HCT116 (cell line): Measurements from ENCODE around the gene HLA-DMA. TPM values are rescaled to one million over a fixed set of nuclear protein-coding genes. Genes with fewer than 3 reads are reported as not detected.

Experiments used
- ATAC-seq: fragments of 200-7000 bp; cut with Tn5 transposase; 2 replicates; pipeline ENCODE4 v1.9.1; 2020; ENCODE audit warnings: mild to moderate bottlenecking, moderate library complexity
- BruUV-seq: library from RNA; stranded (reverse); fragments of 400-500 nt; replicated peaks from 2 replicates; lab custom pipeline; 2021; lab: Mats Ljungman, UMichigan
- CTCF ChIA-PET: fragments of 300-600 bp; sonication (Branson Sonifier 250); formaldehyde crosslinking; loops from one replicate; lab custom pipeline; 2021; ENCODE audit warnings: antibody characterized with exemption; lab: Charles Lee
- POLR2A ChIA-PET: fragments of 300-600, 350-600 bp; sonication (Branson Sonifier 250); formaldehyde crosslinking; loops from one replicate; lab custom pipeline; 2021; ENCODE audit warnings: antibody characterized with exemption; lab: Charles Lee
- RAD21 ChIA-PET, 2 experiments: fragments of 300-600 bp; sonication (Branson Sonifier 250); formaldehyde crosslinking; loops; one replicate each; lab custom pipeline; 2023; ENCODE audit warnings: low total read pairs in 2 of 2; ENCODE audit not compliant: uncharacterized antibody in 2 of 2, unreplicated experiment in 2 of 2, low non-redundant PET in 1 of 2; lab: Charles Lee
- DNase-seq: peaks from one replicate; pipeline ENCODE4 v3.0.0-alpha.2; 2010; ENCODE audit warnings: low read depth, low spot score
- H2AFZ ChIP-seq: fragments of 200-600 bp; shearing (Covaris generic), sonication (generic); 2 replicates; pipeline ENCODE4 v1.6.1; 2017; ENCODE audit warnings: low read depth, mixed run types, mixed read lengths, antibody characterized with exemption, low read length; ENCODE audit not compliant: poor library complexity, severe bottlenecking
- H3K27ac ChIP-seq: 2 replicates; pipeline ENCODE4 v1.5.1; 2012; ENCODE audit warnings: low read depth, low read length
- H3K27me3 ChIP-seq: fragments of 200-600 bp; sonication (generic); 2 replicates; pipeline ENCODE4 v1.6.1; 2016; ENCODE audit warnings: mixed run types, low read length, mixed read lengths; ENCODE audit not compliant: insufficient read depth
- H3K36me3 ChIP-seq, 2 experiments: fragments of 200-500 bp in 1 of 2; fragments of 200-600 bp in 1 of 2; sonication (Bioruptor generic) in 1 of 2; sonication (generic) in 1 of 2; 2 replicates each; pipeline versions ENCODE4 v1.5.1 to v1.6.1; 2014 to 2016; ENCODE audit warnings: low read length in 2 of 2, inconsistent platforms in 1 of 2, mixed read lengths in 1 of 2, mixed run types in 1 of 2; ENCODE audit not compliant: insufficient read depth in 2 of 2, control insufficient read depth in 1 of 2
- H3K4me1 ChIP-seq, 2 experiments: fragments of 200-600 bp in 1 of 2; sonication (generic) in 1 of 2; 2 replicates each; pipeline versions ENCODE4 v1.5.1 to v1.6.1; 2012 to 2017; ENCODE audit warnings: low read length in 2 of 2, inconsistent platforms in 1 of 2, mild to moderate bottlenecking in 1 of 2, mixed read lengths in 1 of 2, mixed run types in 1 of 2, moderate library complexity in 1 of 2; ENCODE audit not compliant: insufficient read depth in 2 of 2, control insufficient read depth in 1 of 2
- H3K4me2 ChIP-seq: fragments of 200-600 bp; sonication (generic); 2 replicates; pipeline ENCODE4 v1.6.1; 2017; ENCODE audit warnings: mixed run types, low read length, mixed read lengths
- H3K4me3 ChIP-seq, 2 experiments: fragments of 200-600 bp in 1 of 2; sonication (generic) in 1 of 2; replicated peaks in 1 of 2; 2 replicates each; pipeline ENCODE4 v1.5.1; 2011 to 2016; ENCODE audit warnings: low read length in 2 of 2, control low read depth in 1 of 2, low read depth in 1 of 2, mild to moderate bottlenecking in 1 of 2, mixed read lengths in 1 of 2, mixed run types in 1 of 2
- H3K79me2 ChIP-seq: fragments of 200-600 bp; sonication (generic); 2 replicates; pipeline ENCODE4 v1.6.1; 2017; ENCODE audit warnings: mild to moderate bottlenecking, mixed run types, low read length, moderate library complexity, mixed read lengths; ENCODE audit not compliant: insufficient read depth
- H3K9ac ChIP-seq: fragments of 200-600 bp; sonication (generic); 2 replicates; pipeline ENCODE4 v1.6.1; 2016; ENCODE audit warnings: low read length, mixed read lengths
- H3K9me2 ChIP-seq: fragments of 200-600 bp; sonication (generic), shearing (Covaris generic); 2 replicates; pipeline ENCODE4 v1.6.1; 2017; ENCODE audit warnings: mixed run types, mild to moderate bottlenecking, moderate library complexity; ENCODE audit not compliant: insufficient read depth
- H3K9me3 ChIP-seq, 2 experiments: fragments of 200-500 bp in 1 of 2; fragments of 200-600 bp in 1 of 2; sonication (Bioruptor generic) in 1 of 2; sonication (generic) in 1 of 2; 2 replicates each; pipeline ENCODE4 v1.6.1; 2014 to 2017; ENCODE audit warnings: low read length in 2 of 2, mixed read lengths in 2 of 2, inconsistent platforms in 1 of 2, low read depth in 1 of 2, mild to moderate bottlenecking in 1 of 2, mixed run types in 1 of 2, moderate library complexity in 1 of 2; ENCODE audit not compliant: control insufficient read depth in 1 of 2, insufficient read depth in 1 of 2
- H4K20me1 ChIP-seq: fragments of 200-600 bp; sonication (generic), shearing (Covaris generic); 2 replicates; pipeline ENCODE4 v1.6.1; 2017; ENCODE audit warnings: mixed run types, mild to moderate bottlenecking, moderate library complexity; ENCODE audit not compliant: insufficient read depth
- CEBPB ChIP-seq: IDR thresholded peaks from 2 replicates; pipeline ENCODE4 v1.6.1; 2012; ENCODE audit warnings: low read depth
- ELF1 ChIP-seq: IDR thresholded peaks from 2 replicates; pipeline ENCODE4 v1.6.1; 2012; ENCODE audit warnings: low read depth, borderline replicate concordance
- EZH2 ChIP-seq: fragments of 200-600 bp; sonication (generic); IDR thresholded peaks from 2 replicates; pipeline ENCODE4 v1.6.1; 2017; ENCODE audit warnings: antibody characterized with exemption, mixed run types
- JUND ChIP-seq: IDR thresholded peaks from 2 replicates; pipeline ENCODE4 v1.6.1; 2012
- SP1 ChIP-seq: IDR thresholded peaks from 2 replicates; pipeline ENCODE4 v1.6.1; 2012; ENCODE audit warnings: low read depth
- SRF ChIP-seq: IDR thresholded peaks from 2 replicates; pipeline ENCODE4 v1.6.1; 2012; ENCODE audit warnings: low read depth
- TCF7L2 ChIP-seq: IDR thresholded peaks from 2 replicates; pipeline ENCODE4 v1.7.0; 2011; ENCODE audit warnings: borderline replicate concordance, inconsistent platforms; ENCODE audit not compliant: insufficient read depth, insufficient read length; ENCODE audit errors: extremely low read depth
- YY1 ChIP-seq: IDR thresholded peaks from 2 replicates; pipeline ENCODE4 v1.6.1; 2011; ENCODE audit warnings: low read length, low read depth, moderate library complexity, mild to moderate bottlenecking; ENCODE audit not compliant: insufficient replicate concordance; ENCODE audit errors: extremely low read depth
- ZBTB33 ChIP-seq: IDR thresholded peaks from 2 replicates; pipeline ENCODE4 v1.6.1; 2011; ENCODE audit warnings: mild to moderate bottlenecking, low read length, moderate library complexity; ENCODE audit not compliant: insufficient replicate concordance; ENCODE audit errors: extremely low read depth
- ZFX ChIP-seq: fragments of 450-650 bp; IDR thresholded peaks from 2 replicates; pipeline ENCODE4 v1.6.1; 2017
- intact Hi-C: fragments of 100-400 bp; cut with micrococcal nuclease; formaldehyde crosslinking; loops from 2 replicates; pipeline ENCODE4 v1.10.0; 2022
- total RNA-seq: library from RNA; stranded (reverse); gene quantifications from one replicate; pipeline ENCODE4 v1.2.1, GENCODE V29; 2021; ENCODE audit not compliant: unreplicated experiment
- TF ChIP-seq, protein P1 (sequence below): IDR thresholded peaks from 2 replicates; pipeline ENCODE4 v1.6.1; 2012
- TF ChIP-seq, protein P2 (sequence below): IDR thresholded peaks from 2 replicates; pipeline ENCODE4 v1.6.1; 2012; ENCODE audit warnings: low read depth
- TF ChIP-seq, protein P3 (sequence below): IDR thresholded peaks from 2 replicates; pipeline ENCODE4 v1.6.1; 2012
- TF ChIP-seq, protein P4 (sequence below), 3 experiments: fragments of 200-600 bp in 1 of 3; sonication (generic) in 1 of 3; IDR thresholded peaks in 2 of 3; conservative IDR thresholded peaks in 1 of 3; 2 replicates each; pipeline ENCODE4 v1.5.1; 2012 to 2017; ENCODE audit warnings: low read depth in 2 of 3, low read length in 2 of 3, antibody characterized with exemption in 1 of 3, borderline replicate concordance in 1 of 3, control low read depth in 1 of 3, mild to moderate bottlenecking in 1 of 3, mixed read lengths in 1 of 3, mixed run types in 1 of 3, moderate library complexity in 1 of 3; ENCODE audit not compliant: insufficient read depth in 1 of 3

Gene HLA-DMA
- total RNA-seq, 1 experiment from 2014 or later, result 12.1 TPM

- DNase-seq, result no peak
- RAD21 ChIA-PET, result no interaction called here
- no peak overlapping the region for H3K4me3 ChIP-seq
- CTCF ChIA-PET, result interaction anchor here (1.1 to 1.9 kb wide), 4 partner anchors 30 to 76 kb away, joined by 3 to 13 read pairs (median 3); partner anchors contain the start of gene TAP2
- TF ChIP-seq, protein P1, sequence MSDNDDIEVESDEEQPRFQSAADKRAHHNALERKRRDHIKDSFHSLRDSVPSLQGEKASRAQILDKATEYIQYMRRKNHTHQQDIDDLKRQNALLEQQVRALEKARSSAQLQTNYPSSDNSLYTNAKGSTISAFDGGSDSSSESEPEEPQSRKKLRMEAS, result no peak
- TF ChIP-seq ZFX, result no peak
- TF ChIP-seq SP1, result no peak
- TF ChIP-seq, protein P2, sequence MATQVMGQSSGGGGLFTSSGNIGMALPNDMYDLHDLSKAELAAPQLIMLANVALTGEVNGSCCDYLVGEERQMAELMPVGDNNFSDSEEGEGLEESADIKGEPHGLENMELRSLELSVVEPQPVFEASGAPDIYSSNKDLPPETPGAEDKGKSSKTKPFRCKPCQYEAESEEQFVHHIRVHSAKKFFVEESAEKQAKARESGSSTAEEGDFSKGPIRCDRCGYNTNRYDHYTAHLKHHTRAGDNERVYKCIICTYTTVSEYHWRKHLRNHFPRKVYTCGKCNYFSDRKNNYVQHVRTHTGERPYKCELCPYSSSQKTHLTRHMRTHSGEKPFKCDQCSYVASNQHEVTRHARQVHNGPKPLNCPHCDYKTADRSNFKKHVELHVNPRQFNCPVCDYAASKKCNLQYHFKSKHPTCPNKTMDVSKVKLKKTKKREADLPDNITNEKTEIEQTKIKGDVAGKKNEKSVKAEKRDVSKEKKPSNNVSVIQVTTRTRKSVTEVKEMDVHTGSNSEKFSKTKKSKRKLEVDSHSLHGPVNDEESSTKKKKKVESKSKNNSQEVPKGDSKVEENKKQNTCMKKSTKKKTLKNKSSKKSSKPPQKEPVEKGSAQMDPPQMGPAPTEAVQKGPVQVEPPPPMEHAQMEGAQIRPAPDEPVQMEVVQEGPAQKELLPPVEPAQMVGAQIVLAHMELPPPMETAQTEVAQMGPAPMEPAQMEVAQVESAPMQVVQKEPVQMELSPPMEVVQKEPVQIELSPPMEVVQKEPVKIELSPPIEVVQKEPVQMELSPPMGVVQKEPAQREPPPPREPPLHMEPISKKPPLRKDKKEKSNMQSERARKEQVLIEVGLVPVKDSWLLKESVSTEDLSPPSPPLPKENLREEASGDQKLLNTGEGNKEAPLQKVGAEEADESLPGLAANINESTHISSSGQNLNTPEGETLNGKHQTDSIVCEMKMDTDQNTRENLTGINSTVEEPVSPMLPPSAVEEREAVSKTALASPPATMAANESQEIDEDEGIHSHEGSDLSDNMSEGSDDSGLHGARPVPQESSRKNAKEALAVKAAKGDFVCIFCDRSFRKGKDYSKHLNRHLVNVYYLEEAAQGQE, result no peak
- no peak for TF ChIP-seq JUND
- no peak for TF ChIP-seq ELF1
- TF ChIP-seq, protein P3, sequence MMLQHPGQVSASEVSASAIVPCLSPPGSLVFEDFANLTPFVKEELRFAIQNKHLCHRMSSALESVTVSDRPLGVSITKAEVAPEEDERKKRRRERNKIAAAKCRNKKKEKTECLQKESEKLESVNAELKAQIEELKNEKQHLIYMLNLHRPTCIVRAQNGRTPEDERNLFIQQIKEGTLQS, result no peak
- no peak for TF ChIP-seq SRF
- no peak for TF ChIP-seq CEBPB
- no peak for TF ChIP-seq ZBTB33
- TF ChIP-seq, protein P4, sequence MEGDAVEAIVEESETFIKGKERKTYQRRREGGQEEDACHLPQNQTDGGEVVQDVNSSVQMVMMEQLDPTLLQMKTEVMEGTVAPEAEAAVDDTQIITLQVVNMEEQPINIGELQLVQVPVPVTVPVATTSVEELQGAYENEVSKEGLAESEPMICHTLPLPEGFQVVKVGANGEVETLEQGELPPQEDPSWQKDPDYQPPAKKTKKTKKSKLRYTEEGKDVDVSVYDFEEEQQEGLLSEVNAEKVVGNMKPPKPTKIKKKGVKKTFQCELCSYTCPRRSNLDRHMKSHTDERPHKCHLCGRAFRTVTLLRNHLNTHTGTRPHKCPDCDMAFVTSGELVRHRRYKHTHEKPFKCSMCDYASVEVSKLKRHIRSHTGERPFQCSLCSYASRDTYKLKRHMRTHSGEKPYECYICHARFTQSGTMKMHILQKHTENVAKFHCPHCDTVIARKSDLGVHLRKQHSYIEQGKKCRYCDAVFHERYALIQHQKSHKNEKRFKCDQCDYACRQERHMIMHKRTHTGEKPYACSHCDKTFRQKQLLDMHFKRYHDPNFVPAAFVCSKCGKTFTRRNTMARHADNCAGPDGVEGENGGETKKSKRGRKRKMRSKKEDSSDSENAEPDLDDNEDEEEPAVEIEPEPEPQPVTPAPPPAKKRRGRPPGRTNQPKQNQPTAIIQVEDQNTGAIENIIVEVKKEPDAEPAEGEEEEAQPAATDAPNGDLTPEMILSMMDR (IDR thresholded peaks at IDR 0.05 in 2 of 3, conservative IDR thresholded peaks at IDR 0.05 in 1 of 3; ENCODE audit: borderline replicate concordance in 1 of 3, insufficient read depth in 1 of 3, low read depth in 2 of 3, low read length in 2 of 3), result no peak
- TF ChIP-seq YY1, result no peak
- no peak for TF ChIP-seq TCF7L2
- TF ChIP-seq EZH2, result no peak
- no peaks in the 10 kb centered on the region for H3K9me3 ChIP-seq
- no peaks in the 10 kb centered on the region for H3K36me3 ChIP-seq
- no peaks in the 10 kb centered on the region for H4K20me1 ChIP-seq
- H2AFZ ChIP-seq, result no peak overlapping the region
- POLR2A ChIA-PET, result interaction anchor here (1.3 to 1.7 kb wide), 2 partner anchors 10 to 68 kb away, joined by 4 to 9 read pairs; no protein-coding TSS in a partner anchor
- no peaks in the 10 kb centered on the region for H3K9me2 ChIP-seq
- H3K4me1 ChIP-seq, result no peaks in the 10 kb centered on the region
- ATAC-seq, result no peak
- no TSS peak for BruUV-seq
- H3K27me3 ChIP-seq, result no peaks in the 10 kb centered on the region
- no peak overlapping the region for H3K4me2 ChIP-seq
- intact Hi-C loops, result no loop called here
- no peaks in the 10 kb centered on the region; the same call in 1 of the 2 replicates for H3K79me2 ChIP-seq
- H3K27ac ChIP-seq, result no peak overlapping the region
- no peak overlapping the region for H3K9ac ChIP-seq
Measured at GRCh38 chr6:32903952-32904351, 48.9 kb downstream of the HLA-DMA start.
